Right kidney (tissue), 9 donors: ENCODE results near the gene GAPVD1.
"Not testable (repeated sequence)": the region's sequence is repeated elsewhere in the genome, so short reads cannot be mapped to it uniquely, and the experiment has no call there.

Experiments
- DNase-seq: peaks from one replicate; pipeline ENCODE4 v3.0.0-alpha.2; 2016
- long read RNA-seq, 8 donors: transcript quantifications; one replicate each; lab custom pipeline, GENCODE V29; 2026

The GAPVD1 gene
- long read RNA-seq, donor 1, partial matches to known transcripts = 0 of 1 reads
- long read RNA-seq, donor 1, other reads (novel, unspliced or antisense) = 0 of 1 reads
- long read RNA-seq, donor 2 = 0 reads
- long read RNA-seq, donor 3 = 0 reads
- long read RNA-seq, donor 4, partial matches to known transcripts = 11 of 12 reads
- long read RNA-seq, donor 4, other reads (novel, unspliced or antisense) = 0 of 12 reads
- long read RNA-seq, donor 5 = 0 reads
- long read RNA-seq, donor 6, partial matches to known transcripts = 8 of 9 reads
- long read RNA-seq, donor 6, other reads (novel, unspliced or antisense) = 0 of 9 reads
- long read RNA-seq, donor 7, partial matches to known transcripts = 14 of 14 reads
- long read RNA-seq, donor 7, other reads (novel, unspliced or antisense) = 0 of 14 reads
- long read RNA-seq, donor 8, partial matches to known transcripts = 0 of 1 reads
- long read RNA-seq, donor 8, other reads (novel, unspliced or antisense) = 0 of 1 reads

- DNase-seq = peak; percentile 94
Measured at GRCh38 chr9:125261501-125262293, at the start of gene GAPVD1. GAPVD1 (plus strand) TSS chr9:125261826; CDS start chr9:125298922, 37,096 bp downstream.

- DNase-seq = no peak
Measured at GRCh38 chr9:125214186-125214585, 47.4 kb upstream of the GAPVD1 start.

GRCh38 chr9:125218621-125219020 is 43.0 kb upstream of the GAPVD1 start:
- no peak for DNase-seq

GRCh38 chr9:125224858-125225257 is 36.8 kb upstream of the GAPVD1 start:
- not testable (repeated sequence) for DNase-seq

- no peak for DNase-seq
Measured at GRCh38 chr9:125227761-125228160, 33.9 kb upstream of the GAPVD1 start.

GRCh38 chr9:125233678-125234077 is 27.9 kb upstream of the GAPVD1 start:
- DNase-seq = no peak

GRCh38 chr9:125234099-125234498 is 27.5 kb upstream of the GAPVD1 start:
- not testable (repeated sequence) for DNase-seq

- DNase-seq = no peak
Measured at GRCh38 chr9:125235804-125236519, 25.7 kb upstream of the GAPVD1 start.

- not testable (repeated sequence) for DNase-seq
Measured at GRCh38 chr9:125236520-125237159, 25.0 kb upstream of the GAPVD1 start.

- no peak for DNase-seq
Measured at GRCh38 chr9:125238127-125238914, 23.3 kb upstream of the GAPVD1 start.

- no peak for DNase-seq
Measured at GRCh38 chr9:125238915-125239446, 22.6 kb upstream of the GAPVD1 start.

GRCh38 chr9:125239631-125240597 is 21.7 kb upstream of the GAPVD1 start:
- DNase-seq = no peak

- DNase-seq = no peak
Measured at GRCh38 chr9:125240649-125240999, 21.0 kb upstream of the GAPVD1 start.

- DNase-seq = peak; percentile 96
Measured at GRCh38 chr9:125241000-125241862, 20.4 kb upstream of the GAPVD1 start, which contains the start of gene HSPA5. HSPA5 (minus strand) TSS chr9:125241343; CDS start chr9:125241126, 217 bp downstream.

GRCh38 chr9:125241863-125242739 is 19.5 kb upstream of the GAPVD1 start:
- no peak for DNase-seq

- no peak for DNase-seq
Measured at GRCh38 chr9:125243792-125244260, 17.8 kb upstream of the GAPVD1 start.

GRCh38 chr9:125246261-125246667 is 15.4 kb upstream of the GAPVD1 start:
- DNase-seq = no peak
